MV-4-11 (cell line): ENCODE measurements around the gene SPAG16.
"Not testable (repeated sequence)": the region's sequence is repeated elsewhere in the genome, so short reads cannot be mapped to it uniquely, and the experiment has no call there.

Experiments used
- DNase-seq: peaks from one replicate; lab custom pipeline; 2025; lab: John Stamatoyannopoulos, UW

SPAG16 gene

GRCh38 chr2:213545481-213545880, 261.2 kb downstream of the SPAG16 start:
- peak; percentile 65 for DNase-seq

DNA sequence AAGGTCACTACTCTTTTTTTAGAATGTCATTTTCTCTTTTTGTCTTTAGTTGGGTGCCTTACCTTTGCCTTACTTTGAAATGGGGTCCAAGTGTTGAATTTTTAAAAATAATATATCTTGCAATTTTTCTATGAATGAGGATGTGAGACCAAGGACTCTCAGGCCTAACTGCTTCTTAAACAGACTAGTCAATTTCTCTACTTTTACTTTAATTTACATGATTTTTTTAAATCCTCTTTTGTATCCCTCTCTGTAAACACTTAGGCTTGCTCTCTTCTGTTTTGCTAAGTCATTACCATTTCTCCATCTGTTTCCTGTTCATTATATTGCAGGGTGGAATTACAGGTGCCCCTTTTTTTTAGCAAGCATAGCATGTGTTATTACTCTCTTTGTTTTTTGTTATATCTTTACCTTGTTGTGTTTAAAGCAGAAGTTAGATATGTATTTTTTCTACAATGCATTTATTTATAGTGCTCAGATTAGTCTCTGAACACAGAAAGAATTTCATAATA, 261.8 kb downstream of the SPAG16 start:
- DNase-seq = no peak

- no peak for DNase-seq
Measured at GRCh38 chr2:213551526-213551925, 267.3 kb downstream of the SPAG16 start.

DNA sequence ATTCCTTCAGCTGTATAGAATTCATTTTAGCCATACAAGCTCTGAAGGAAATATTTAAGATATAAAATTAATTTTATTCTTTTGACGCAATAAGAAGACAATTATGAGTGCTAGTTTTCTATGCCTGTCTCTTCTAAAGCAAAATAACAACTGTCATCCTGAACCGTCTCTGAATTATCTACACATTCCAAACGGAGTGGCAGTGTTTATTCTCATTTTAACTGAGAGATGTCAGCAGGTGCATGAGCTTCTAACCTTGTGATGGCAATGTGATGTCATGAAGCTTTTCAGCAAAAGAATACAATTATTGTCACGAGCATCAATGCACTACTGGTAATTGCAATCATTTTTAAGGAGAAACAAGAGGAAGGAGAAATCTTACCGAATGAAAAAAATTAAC, 274.8 kb downstream of the SPAG16 start:
- DNase-seq = no peak

GRCh38 chr2:213561759-213562158, 277.5 kb downstream of the SPAG16 start:
- DNase-seq = no peak

DNA sequence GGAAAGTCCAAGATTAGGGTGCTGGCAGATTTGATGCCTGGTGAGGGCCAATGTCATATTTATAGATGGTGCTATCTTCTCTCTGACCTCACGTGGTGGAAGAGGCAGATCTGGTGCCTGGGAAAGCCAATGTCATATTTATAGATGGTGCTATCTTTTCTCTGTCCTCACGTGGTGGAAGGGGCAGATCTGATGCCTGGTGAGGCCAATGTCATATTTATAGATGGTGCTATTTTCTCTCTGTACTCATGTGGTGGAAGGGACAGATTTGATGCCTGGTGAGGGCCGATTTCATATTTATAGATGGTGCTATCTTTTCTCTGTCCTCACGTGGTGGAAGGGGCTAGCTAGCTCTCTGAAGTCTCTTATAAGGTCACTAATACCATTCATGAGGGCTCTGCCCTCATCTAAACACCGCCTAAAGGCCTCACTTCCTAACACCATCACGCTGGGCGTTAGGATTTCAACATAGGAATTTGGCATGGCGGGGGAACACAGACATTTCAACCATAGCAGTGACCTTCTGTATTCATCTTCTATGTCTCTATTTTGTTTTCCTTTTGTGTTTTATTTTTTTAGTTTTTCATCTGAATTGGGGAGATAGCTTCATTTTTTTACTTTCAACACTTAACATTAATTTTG, 278.4 kb downstream of the SPAG16 start:
- DNase-seq = no peak

DNA sequence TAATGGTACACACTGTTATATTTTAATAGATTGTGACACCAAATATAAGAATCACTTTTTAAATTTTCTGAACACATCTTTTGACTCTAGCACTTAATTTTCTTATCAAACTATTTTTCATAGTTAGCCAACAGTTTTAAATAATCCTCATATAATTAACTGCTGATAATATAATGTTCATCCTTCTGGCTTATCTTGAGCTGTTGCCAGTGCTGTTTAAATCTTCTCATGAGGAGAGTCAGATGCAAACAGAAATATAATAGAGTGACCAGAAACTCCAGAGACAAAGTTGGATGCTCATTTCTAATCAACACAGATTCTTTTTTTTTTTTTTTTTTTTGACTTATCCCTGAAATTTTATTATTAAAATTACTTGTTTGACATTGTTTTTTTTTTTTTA, 282.6 kb downstream of the SPAG16 start:
- no peak for DNase-seq

GRCh38 chr2:213609570-213610170, 325.4 kb downstream of the SPAG16 start:
- no peak for DNase-seq

GRCh38 chr2:213627054-213627710, 342.9 kb downstream of the SPAG16 start:
- no peak for DNase-seq

DNA sequence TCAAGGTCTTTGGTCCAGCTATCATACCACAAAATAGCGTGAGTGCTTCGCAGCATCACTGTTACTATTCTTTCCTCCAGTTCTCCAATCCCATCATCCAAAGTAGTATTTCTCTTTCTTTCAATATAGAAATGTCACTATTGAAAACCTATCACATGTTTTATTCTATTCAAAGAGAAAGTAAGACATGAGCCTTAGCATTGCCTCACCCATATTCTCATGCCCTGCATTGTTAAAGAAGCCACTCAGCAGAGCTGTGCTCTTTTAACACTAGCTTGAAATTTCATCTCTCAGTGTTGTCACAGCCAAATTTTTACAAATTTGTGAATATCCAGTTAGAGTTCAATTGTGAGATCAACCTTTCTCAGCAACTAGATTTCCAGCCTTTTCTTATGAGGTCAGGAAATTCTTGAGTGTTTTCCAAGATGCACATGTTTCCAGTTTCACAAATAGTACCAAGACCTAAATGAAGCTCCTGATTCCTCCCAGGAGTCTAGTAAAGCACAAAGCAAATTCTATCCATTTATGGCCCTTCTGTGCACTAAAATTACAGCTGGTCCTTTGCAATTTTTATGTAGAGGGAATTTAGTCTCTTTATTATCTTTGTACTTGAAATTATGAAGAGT, 343.7 kb downstream of the SPAG16 start:
- no peak for DNase-seq

GRCh38 chr2:213640738-213641425, 356.6 kb downstream of the SPAG16 start:
- no peak for DNase-seq

DNA sequence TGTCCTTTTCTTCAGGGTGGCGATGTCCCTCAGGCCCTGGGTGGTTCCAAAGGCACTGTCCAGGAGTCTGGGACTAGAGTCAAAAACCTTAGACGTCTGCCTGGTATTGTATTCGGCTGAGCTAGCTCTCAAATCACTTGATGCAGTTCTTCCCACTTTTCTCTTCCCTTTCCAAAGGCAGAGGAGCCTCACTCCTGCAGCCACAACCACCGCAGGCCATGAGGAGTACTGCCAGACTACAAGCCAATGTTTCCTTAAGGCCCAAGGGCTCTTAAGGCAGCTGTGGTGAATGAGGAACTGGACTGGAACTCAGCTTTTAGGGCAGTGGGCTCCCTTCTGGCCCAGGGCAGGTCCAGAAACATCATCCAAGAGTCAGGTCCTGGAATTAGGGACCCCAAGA, 360.7 kb downstream of the SPAG16 start:
- no peak for DNase-seq

DNA sequence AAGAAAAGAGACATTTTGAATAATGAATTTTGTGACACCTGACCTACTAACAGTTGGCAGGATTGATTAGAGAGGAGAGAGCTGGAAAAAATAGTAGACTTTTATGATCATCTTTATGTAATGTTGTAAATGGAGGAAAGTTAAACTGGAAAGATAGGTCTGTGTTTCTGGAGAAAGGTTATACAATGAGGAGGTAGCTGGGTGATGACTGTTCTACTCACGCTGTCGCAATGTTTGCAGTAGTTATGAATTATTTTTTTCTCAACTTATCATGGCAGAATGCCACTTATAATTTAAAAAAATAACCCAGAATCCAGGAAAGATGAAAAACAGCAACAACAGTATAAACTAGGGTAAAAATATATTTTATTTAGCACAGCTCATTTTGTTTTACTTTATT, 364.9 kb downstream of the SPAG16 start:
- no peak for DNase-seq

DNA sequence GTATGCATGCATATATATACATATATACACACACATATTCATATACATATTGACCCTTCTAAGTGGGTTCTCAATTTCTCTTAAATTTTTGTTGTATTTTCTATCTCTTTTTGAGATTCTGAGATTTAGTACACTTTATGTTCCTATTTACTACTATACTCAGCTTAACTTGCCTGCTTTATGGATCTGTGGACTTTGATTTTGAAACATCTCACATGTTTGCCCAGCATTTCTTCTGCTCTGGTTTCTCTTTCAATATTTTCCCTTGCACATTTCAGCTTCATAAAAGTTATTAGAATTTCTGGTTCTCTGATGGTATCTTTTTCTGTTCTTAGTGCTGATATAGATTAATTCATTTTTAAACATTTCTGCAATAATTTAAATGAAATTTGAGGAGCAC, 380.6 kb downstream of the SPAG16 start:
- no peak for DNase-seq

GRCh38 chr2:213669657-213670056, 385.4 kb downstream of the SPAG16 start:
- DNase-seq = no peak

DNA sequence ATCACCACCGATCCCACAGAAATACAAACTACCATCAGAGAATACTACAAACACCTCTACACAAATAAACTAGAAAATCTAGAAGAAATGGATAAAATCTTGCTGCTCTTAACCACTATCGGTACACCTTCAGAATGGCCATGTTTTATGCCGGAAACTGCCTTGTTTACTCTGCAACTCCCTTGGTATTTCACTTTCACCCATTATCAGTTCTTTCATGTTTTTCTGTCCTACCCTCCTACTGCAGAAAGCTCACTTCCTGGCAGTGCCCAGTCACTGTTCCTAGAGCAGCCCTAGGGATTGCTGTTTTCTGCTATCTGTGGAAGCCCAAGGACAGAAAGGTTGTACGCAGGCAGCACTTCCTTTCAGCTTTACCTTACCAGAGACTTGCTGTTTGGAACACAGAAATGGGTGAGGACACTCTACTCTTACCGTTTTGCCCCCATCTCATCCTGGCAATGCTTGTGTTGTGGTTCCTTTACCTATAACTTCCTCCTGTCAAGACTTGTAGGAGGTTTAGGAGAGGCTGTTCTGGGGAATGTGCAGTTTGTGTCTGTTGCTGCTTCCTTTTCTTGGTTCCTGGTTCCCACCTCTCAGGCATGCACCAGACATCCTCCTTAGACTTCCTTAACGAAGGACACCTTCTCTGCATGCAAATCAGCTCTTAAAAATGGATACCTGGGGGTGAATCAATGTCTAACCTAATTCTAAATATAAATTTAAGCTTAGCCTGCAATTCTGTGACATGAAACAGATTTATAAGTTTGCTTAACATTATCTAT, 394.4 kb downstream of the SPAG16 start:
- DNase-seq = no peak

- DNase-seq = no peak
Measured at GRCh38 chr2:213679894-213680293, 395.6 kb downstream of the SPAG16 start.

DNA sequence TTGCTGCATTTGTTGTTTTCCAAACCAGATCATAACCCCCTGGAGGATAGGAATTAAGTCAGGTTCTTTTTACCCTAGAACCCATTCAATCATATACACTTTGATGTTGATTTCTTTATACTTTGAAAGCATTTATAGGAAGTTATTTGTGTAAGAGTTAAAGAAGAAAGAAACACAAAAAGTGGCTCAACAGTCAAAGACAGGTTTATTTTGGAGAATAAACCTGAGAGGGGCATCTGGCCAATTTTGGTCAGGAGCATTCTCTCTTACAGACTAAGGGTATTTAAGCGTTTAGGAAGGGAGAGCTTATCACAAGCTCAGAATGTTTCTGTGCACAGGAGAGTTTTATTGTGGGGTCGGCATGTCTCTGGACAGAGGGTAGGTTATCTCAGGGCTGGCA, 398.0 kb downstream of the SPAG16 start:
- no peak for DNase-seq

DNA sequence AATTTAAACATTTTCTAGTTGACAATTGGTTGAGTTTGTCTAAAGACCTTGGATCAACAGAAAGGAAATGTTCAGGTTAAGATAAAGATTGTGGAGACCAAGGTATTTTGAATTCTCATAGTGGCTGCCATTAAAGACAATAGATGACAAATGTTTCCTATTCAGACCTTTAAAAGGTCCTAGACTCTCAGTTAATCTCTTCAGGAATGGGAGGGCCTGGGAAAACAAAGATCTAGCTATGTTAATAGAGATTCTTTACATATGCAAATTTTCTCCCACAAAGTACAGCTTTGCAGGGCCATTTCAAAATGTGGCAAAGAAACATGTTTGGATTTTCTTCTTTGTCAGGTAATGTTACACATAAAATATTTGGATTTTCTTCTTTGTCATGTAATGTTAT, 403.9 kb downstream of the SPAG16 start:
- no peak for DNase-seq

- DNase-seq = not testable (repeated sequence)
Measured at GRCh38 chr2:213688825-213689224, 404.6 kb downstream of the SPAG16 start.

GRCh38 chr2:213689585-213689984, 405.3 kb downstream of the SPAG16 start:
- DNase-seq = no peak

GRCh38 chr2:213691351-213691750, 407.1 kb downstream of the SPAG16 start:
- no peak for DNase-seq
